Measurements from ENCODE around the gene ZC3H14.

The ZC3H14 gene

DNA sequence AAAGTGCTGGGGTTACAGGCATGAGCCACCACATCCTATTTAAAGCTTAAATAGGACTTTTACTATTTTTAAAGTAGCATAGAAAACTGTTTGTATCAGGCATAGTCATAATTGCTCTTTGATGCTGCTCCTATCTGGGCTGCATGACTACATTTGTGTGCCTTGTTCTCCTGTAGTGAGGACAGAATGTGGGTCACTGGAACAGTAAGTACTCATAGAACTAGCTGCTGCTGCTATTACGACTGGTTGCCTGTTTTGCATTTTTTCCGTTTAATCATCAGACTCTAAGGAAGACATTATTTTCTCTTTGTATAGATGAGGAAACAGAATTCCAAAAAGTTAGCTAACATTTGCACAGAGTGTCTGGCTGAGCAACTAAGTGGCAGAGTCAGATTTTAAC is 42.8 kb downstream of the ZC3H14 start:
- Histone ChIP-seq H3K9me3 (ENCODE audit: low read length) (no peaks in the 10 kb centered on the region), H3K9ac (ENCODE audit: low read length) (no peak overlapping the region), H3K4me1 (ENCODE audit: insufficient read depth, low read length, severe bottlenecking) (no peaks in the 10 kb centered on the region), H3K79me2 (ENCODE audit: insufficient read depth, low read length) (no peaks in the 10 kb centered on the region), H3K27ac (ENCODE audit: low read depth, low read length, poor library complexity, severe bottlenecking) (no peak overlapping the region), H3F3A (ENCODE audit: insufficient read depth, low read length) (no peaks in the 10 kb centered on the region), H3K9me2 (ENCODE audit: low read depth, low read length) (no peaks in the 10 kb centered on the region), H3K4me3 (ENCODE audit: low read depth, low read length, poor library complexity, severe bottlenecking) (no peak overlapping the region), H4K20me1 (ENCODE audit: insufficient read depth, low read length) (no peaks in the 10 kb centered on the region), H3K36me3 (ENCODE audit: insufficient read depth, low read length) (peaks cover 84% of the 10 kb centered on the region), H2AFZ (ENCODE audit: low read length) (no peak overlapping the region), H3K27me3 (ENCODE audit: insufficient read depth, low read length) (no peaks in the 10 kb centered on the region), H3K4me2 (ENCODE audit: low read length) (no peak overlapping the region)
- TF ChIP-seq EZH2 (IDR thresholded peaks at IDR 0.05; ENCODE audit: borderline replicate concordance, low read length) (no peak), CTCF (IDR thresholded peaks at IDR 0.05; ENCODE audit: low read length) (no peak)

- Histone ChIP-seq H3K4me3 (ENCODE audit: low read depth, low read length, poor library complexity, severe bottlenecking) (no peak overlapping the region), H3K9me3 (ENCODE audit: low read length) (no peaks in the 10 kb centered on the region), H3K27me3 (ENCODE audit: insufficient read depth, low read length) (no peaks in the 10 kb centered on the region), H3K9ac (ENCODE audit: low read length) (no peak overlapping the region), H3K9me2 (ENCODE audit: low read depth, low read length) (no peaks in the 10 kb centered on the region), H2AFZ (ENCODE audit: low read length) (no peak overlapping the region), H3K27ac (ENCODE audit: low read depth, low read length, poor library complexity, severe bottlenecking) (no peak overlapping the region), H3F3A (ENCODE audit: insufficient read depth, low read length) (no peaks in the 10 kb centered on the region), H3K79me2 (ENCODE audit: insufficient read depth, low read length) (no peaks in the 10 kb centered on the region), H3K4me1 (ENCODE audit: insufficient read depth, low read length, severe bottlenecking) (no peaks in the 10 kb centered on the region), H3K36me3 (ENCODE audit: insufficient read depth, low read length) (peaks cover 84% of the 10 kb centered on the region), H3K4me2 (ENCODE audit: low read length) (no peak overlapping the region), H4K20me1 (ENCODE audit: insufficient read depth, low read length) (no peaks in the 10 kb centered on the region)
- TF ChIP-seq CTCF (IDR thresholded peaks at IDR 0.05; ENCODE audit: low read length) (no peak), EZH2 (IDR thresholded peaks at IDR 0.05; ENCODE audit: borderline replicate concordance, low read length) (no peak)
Measured at GRCh38 chr14:88607829-88608228, 45.0 kb downstream of the ZC3H14 start.

DNA sequence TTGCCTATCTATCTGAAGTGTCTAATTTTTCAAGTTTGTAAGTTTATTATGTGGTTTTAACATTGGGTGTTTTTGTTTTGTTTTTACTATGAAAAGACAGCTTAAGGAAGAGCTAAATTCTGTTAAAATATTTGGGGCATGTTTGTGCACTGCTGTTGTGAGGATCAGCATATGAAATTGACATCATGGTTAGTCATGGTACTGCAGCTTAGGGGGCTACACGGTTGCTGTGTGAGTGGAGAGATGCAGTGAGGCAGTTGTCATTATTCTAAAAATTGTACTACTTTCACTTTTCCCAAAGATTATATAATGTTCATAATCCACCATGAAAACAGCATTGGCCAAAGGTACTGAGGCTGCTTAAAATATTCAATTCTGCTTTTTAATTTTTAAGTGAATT is 49.0 kb downstream of the ZC3H14 start:
- Histone ChIP-seq H3K27me3 (ENCODE audit: insufficient read depth, low read length) (no peaks in the 10 kb centered on the region), H3K36me3 (ENCODE audit: insufficient read depth, low read length) (peaks cover 69% of the 10 kb centered on the region), H2AFZ (ENCODE audit: low read length) (no peak overlapping the region), H3F3A (ENCODE audit: insufficient read depth, low read length) (no peaks in the 10 kb centered on the region), H3K4me2 (ENCODE audit: low read length) (no peak overlapping the region), H3K9me3 (ENCODE audit: low read length) (no peaks in the 10 kb centered on the region), H3K27ac (ENCODE audit: low read depth, low read length, poor library complexity, severe bottlenecking) (no peak overlapping the region), H3K9ac (ENCODE audit: low read length) (no peak overlapping the region), H4K20me1 (ENCODE audit: insufficient read depth, low read length) (no peaks in the 10 kb centered on the region), H3K4me3 (ENCODE audit: low read depth, low read length, poor library complexity, severe bottlenecking) (no peak overlapping the region), H3K9me2 (ENCODE audit: low read depth, low read length) (no peaks in the 10 kb centered on the region), H3K4me1 (ENCODE audit: insufficient read depth, low read length, severe bottlenecking) (no peaks in the 10 kb centered on the region), H3K79me2 (ENCODE audit: insufficient read depth, low read length) (no peaks in the 10 kb centered on the region)
- TF ChIP-seq EZH2 (IDR thresholded peaks at IDR 0.05; ENCODE audit: borderline replicate concordance, low read length) (no peak), CTCF (IDR thresholded peaks at IDR 0.05; ENCODE audit: low read length) (no peak)

Data from OCI-LY1 (cell line).